Endothelial cell of umbilical vein (primary cell): ENCODE data around the gene LIMCH1.

Source experiments
- CTCF ChIP-seq, 2 donors: IDR thresholded peaks; 1 replicate in 1 of 2; 2 replicates in 1 of 2; pipeline ENCODE4 v1.5.1; 2011; ENCODE audit warnings: low read length in 2 of 2, mild to moderate bottlenecking in 2 of 2, moderate library complexity in 2 of 2, control low read depth in 1 of 2, inconsistent platforms in 1 of 2, low read depth in 1 of 2; ENCODE audit not compliant: insufficient read depth in 1 of 2; ENCODE audit errors: extremely low read depth in 1 of 2
- EZH2 ChIP-seq: IDR thresholded peaks from 2 replicates; pipeline ENCODE4 v1.6.1; 2012; ENCODE audit warnings: borderline replicate concordance, low read depth, mild to moderate bottlenecking, moderate library complexity, low read length, inconsistent platforms; ENCODE audit not compliant: severe bottlenecking
- GATA2 ChIP-seq: IDR thresholded peaks from 2 replicates; pipeline ENCODE4 v1.7.0; 2011; ENCODE audit warnings: low read depth, mild to moderate bottlenecking, moderate library complexity, mixed read lengths, low read length; ENCODE audit not compliant: insufficient read length, insufficient read depth
- JUN ChIP-seq: IDR thresholded peaks from 2 replicates; pipeline ENCODE4 v1.6.1; 2011; ENCODE audit warnings: borderline replicate concordance, low read depth; ENCODE audit not compliant: insufficient read length, insufficient read depth
- MAX ChIP-seq: IDR thresholded peaks from 2 replicates; pipeline ENCODE4 v1.6.1; 2011; ENCODE audit not compliant: insufficient read depth, insufficient read length
- MYC ChIP-seq: IDR thresholded peaks from one replicate; pipeline ENCODE4 v1.6.1; 2011; ENCODE audit warnings: mild to moderate bottlenecking, low read depth, low read length
- POLR2A ChIP-seq: IDR thresholded peaks from 2 replicates; pipeline ENCODE4 v1.6.1; 2012; ENCODE audit warnings: low read depth, mild to moderate bottlenecking, control low read depth, low read length
- POLR2AphosphoS5 ChIP-seq: IDR thresholded peaks from 2 replicates; pipeline ENCODE4 v1.6.1; 2012; ENCODE audit warnings: low read depth, mild to moderate bottlenecking, control low read depth, low read length, moderate library complexity; ENCODE audit not compliant: insufficient read depth

GRCh38 chr4:41696131-41696530, 158.2 kb downstream of the LIMCH1 start:
- TF ChIP-seq CTCF (IDR thresholded peaks at IDR 0.05; ENCODE audit: extremely low read depth in 1 of 2, insufficient read depth in 1 of 2, low read depth in 1 of 2, low read length in 2 of 2): no peak
- no peak for TF ChIP-seq POLR2AphosphoS5
- TF ChIP-seq EZH2: no peak
- TF ChIP-seq JUN: no peak
- TF ChIP-seq MAX: no peak
- TF ChIP-seq MYC: no peak
- no peak for TF ChIP-seq POLR2A
- no peak for TF ChIP-seq GATA2
